Measurements from ENCODE around the gene MYO10. TPM values are rescaled to one million over a fixed set of nuclear protein-coding genes. Genes with fewer than 3 reads are reported as not detected.

Gene MYO10
- total RNA-seq, 1 experiment from 2014 or later: 202 TPM

DNA sequence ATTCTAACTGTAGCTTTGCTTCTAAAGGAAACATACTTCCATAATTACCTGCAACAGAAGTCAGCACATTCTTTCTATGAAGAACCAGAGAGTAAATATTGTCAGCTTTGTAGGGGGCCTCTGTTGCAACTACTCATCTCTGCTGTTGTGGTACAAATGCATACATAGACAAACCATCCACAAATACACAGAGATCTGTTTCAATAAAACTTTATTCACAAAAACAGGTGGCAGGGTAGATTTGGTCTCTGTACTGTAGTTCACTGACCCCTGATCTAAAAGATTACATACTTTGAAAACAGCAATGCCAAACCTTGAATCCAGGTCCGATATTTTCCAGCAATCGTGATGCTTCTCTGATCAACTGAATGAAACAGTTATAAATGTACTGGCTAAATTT, 274.4 kb downstream of the MYO10 start:
- no peaks in the 10 kb centered on the region for H3K9me3 ChIP-seq (ENCODE audit: low read depth, low read length, poor library complexity, severe bottlenecking)
- no peak overlapping the region for H3K4me3 ChIP-seq (ENCODE audit: low read depth, low read length, poor library complexity, severe bottlenecking)
- BruUV-seq (replicated peaks): no TSS peak
- ChIA-PET POLR2A (ENCODE audit: low non-redundant PET) (interaction anchor here (0.6 kb wide), 1 partner anchor 1999 kb away, joined by 3 read pairs; no protein-coding TSS in a partner anchor), CTCF (no interaction called here)
- peaks cover 35% of the 10 kb centered on the region for H3K36me3 ChIP-seq (ENCODE audit: insufficient read depth, low read length, poor library complexity, severe bottlenecking)
- TF ChIP-seq, protein P1, sequence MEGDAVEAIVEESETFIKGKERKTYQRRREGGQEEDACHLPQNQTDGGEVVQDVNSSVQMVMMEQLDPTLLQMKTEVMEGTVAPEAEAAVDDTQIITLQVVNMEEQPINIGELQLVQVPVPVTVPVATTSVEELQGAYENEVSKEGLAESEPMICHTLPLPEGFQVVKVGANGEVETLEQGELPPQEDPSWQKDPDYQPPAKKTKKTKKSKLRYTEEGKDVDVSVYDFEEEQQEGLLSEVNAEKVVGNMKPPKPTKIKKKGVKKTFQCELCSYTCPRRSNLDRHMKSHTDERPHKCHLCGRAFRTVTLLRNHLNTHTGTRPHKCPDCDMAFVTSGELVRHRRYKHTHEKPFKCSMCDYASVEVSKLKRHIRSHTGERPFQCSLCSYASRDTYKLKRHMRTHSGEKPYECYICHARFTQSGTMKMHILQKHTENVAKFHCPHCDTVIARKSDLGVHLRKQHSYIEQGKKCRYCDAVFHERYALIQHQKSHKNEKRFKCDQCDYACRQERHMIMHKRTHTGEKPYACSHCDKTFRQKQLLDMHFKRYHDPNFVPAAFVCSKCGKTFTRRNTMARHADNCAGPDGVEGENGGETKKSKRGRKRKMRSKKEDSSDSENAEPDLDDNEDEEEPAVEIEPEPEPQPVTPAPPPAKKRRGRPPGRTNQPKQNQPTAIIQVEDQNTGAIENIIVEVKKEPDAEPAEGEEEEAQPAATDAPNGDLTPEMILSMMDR (conservative IDR thresholded peaks at IDR 0.05; ENCODE audit: low read depth, low read length): no peak
- TF ChIP-seq EZH2 (IDR thresholded peaks at IDR 0.05; ENCODE audit: borderline replicate concordance, low read depth, low read length, poor library complexity, severe bottlenecking): no peak
- H3K27ac ChIP-seq (ENCODE audit: low read depth, low read length, poor library complexity, severe bottlenecking): no peak overlapping the region
- no peaks in the 10 kb centered on the region for H3K4me1 ChIP-seq (ENCODE audit: insufficient read depth, low read length, poor library complexity, severe bottlenecking)
- no peaks in the 10 kb centered on the region for H3K27me3 ChIP-seq (replicated peaks; ENCODE audit: insufficient read depth, low read depth, low read length, poor library complexity)
- DNase-seq (ENCODE audit: low spot score): no peak
- intact Hi-C loops (cut with micrococcal nuclease; ENCODE audit: unreplicated experiment): no loop called here

DNA sequence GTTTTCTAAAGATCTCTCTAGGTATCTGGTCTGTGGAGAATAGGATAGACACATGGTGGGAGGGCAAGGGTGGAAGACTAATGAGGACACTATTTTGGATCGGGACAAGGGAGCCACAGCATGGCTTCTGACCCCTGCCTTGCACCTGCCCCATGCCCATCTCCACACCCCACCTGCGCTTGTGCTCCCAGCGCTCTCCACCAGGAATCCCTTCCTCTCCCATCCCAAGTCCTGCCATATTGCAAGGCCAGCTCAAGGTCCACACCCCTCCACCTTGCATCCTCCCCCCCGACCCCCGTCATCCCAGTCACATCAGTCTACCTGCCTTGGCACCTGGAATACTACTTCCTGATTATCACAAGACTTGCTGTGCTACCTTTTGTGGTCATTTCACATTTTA, 275.1 kb downstream of the MYO10 start:
- DNase-seq (ENCODE audit: low spot score): no peak
- POLR2A ChIA-PET (ENCODE audit: low non-redundant PET): interaction anchor here (0.6 kb wide), 1 partner anchor 1998 kb away, joined by 3 read pairs; no protein-coding TSS in a partner anchor
- no peak overlapping the region for H3K4me3 ChIP-seq (ENCODE audit: low read depth, low read length, poor library complexity, severe bottlenecking)
- no TSS peak for BruUV-seq (replicated peaks)
- CTCF ChIA-PET: no interaction called here
- H3K27ac ChIP-seq (ENCODE audit: low read depth, low read length, poor library complexity, severe bottlenecking): no peak overlapping the region
- H3K4me1 ChIP-seq (ENCODE audit: insufficient read depth, low read length, poor library complexity, severe bottlenecking): no peaks in the 10 kb centered on the region
- TF ChIP-seq, protein P1 (conservative IDR thresholded peaks at IDR 0.05; ENCODE audit: low read depth, low read length): no peak
- no peak for TF ChIP-seq EZH2 (IDR thresholded peaks at IDR 0.05; ENCODE audit: borderline replicate concordance, low read depth, low read length, poor library complexity, severe bottlenecking)
- no peaks in the 10 kb centered on the region for H3K9me3 ChIP-seq (ENCODE audit: low read depth, low read length, poor library complexity, severe bottlenecking)
- intact Hi-C loops (cut with micrococcal nuclease; ENCODE audit: unreplicated experiment): no loop called here
- no peaks in the 10 kb centered on the region for H3K27me3 ChIP-seq (replicated peaks; ENCODE audit: insufficient read depth, low read depth, low read length, poor library complexity)
- H3K36me3 ChIP-seq (ENCODE audit: insufficient read depth, low read length, poor library complexity, severe bottlenecking): peaks cover 27% of the 10 kb centered on the region

DNA sequence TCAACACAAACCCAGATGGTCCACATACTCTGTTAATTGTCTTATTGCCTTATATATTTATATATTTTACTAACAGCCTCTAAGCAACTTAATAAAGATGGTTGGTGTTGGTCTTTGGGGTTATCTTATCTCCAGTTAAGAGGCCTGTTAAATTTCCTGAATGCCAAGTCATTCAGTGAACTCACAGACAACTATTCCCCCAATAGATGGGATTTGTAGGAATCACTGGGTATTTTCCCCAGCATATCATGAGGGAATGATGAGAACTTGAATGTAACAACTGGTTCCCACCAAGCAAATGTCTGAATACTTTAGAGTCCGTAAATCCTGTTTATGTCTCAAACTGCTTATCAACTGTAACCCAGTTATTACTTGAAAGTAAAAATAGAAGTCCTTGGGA, 276.6 kb downstream of the MYO10 start:
- DNase-seq (ENCODE audit: low spot score): no peak
- Histone ChIP-seq H3K4me1 (ENCODE audit: insufficient read depth, low read length, poor library complexity, severe bottlenecking) (no peaks in the 10 kb centered on the region), H3K36me3 (ENCODE audit: insufficient read depth, low read length, poor library complexity, severe bottlenecking) (peaks cover 15% of the 10 kb centered on the region), H3K9me3 (ENCODE audit: low read depth, low read length, poor library complexity, severe bottlenecking) (no peaks in the 10 kb centered on the region), H3K4me3 (ENCODE audit: low read depth, low read length, poor library complexity, severe bottlenecking) (no peak overlapping the region), H3K27ac (ENCODE audit: low read depth, low read length, poor library complexity, severe bottlenecking) (no peak overlapping the region), H3K27me3 (replicated peaks; ENCODE audit: insufficient read depth, low read depth, low read length, poor library complexity) (no peaks in the 10 kb centered on the region)
- POLR2A ChIA-PET (ENCODE audit: low non-redundant PET): no interaction called here
- BruUV-seq (replicated peaks): no TSS peak
- intact Hi-C loops (cut with micrococcal nuclease; ENCODE audit: unreplicated experiment): no loop called here
- TF ChIP-seq, protein P1 (conservative IDR thresholded peaks at IDR 0.05; ENCODE audit: low read depth, low read length): no peak
- no peak for TF ChIP-seq EZH2 (IDR thresholded peaks at IDR 0.05; ENCODE audit: borderline replicate concordance, low read depth, low read length, poor library complexity, severe bottlenecking)
- CTCF ChIA-PET: no interaction called here

Measured in A673 (cell line).